Measurements from ENCODE around the gene SLC13A5.

- no peak for TF ChIP-seq SPI1 (IDR thresholded peaks at IDR 0.05; ENCODE audit: borderline replicate concordance, low read depth)
- TF ChIP-seq, protein P1, sequence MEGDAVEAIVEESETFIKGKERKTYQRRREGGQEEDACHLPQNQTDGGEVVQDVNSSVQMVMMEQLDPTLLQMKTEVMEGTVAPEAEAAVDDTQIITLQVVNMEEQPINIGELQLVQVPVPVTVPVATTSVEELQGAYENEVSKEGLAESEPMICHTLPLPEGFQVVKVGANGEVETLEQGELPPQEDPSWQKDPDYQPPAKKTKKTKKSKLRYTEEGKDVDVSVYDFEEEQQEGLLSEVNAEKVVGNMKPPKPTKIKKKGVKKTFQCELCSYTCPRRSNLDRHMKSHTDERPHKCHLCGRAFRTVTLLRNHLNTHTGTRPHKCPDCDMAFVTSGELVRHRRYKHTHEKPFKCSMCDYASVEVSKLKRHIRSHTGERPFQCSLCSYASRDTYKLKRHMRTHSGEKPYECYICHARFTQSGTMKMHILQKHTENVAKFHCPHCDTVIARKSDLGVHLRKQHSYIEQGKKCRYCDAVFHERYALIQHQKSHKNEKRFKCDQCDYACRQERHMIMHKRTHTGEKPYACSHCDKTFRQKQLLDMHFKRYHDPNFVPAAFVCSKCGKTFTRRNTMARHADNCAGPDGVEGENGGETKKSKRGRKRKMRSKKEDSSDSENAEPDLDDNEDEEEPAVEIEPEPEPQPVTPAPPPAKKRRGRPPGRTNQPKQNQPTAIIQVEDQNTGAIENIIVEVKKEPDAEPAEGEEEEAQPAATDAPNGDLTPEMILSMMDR (IDR thresholded peaks at IDR 0.05; ENCODE audit: insufficient read depth, low read length) = no peak
- no peak; the same call in 1 of the 2 replicates for TF ChIP-seq POLR2AphosphoS5 (IDR thresholded peaks at IDR 0.05; ENCODE audit: low read depth)
- no peak for TF ChIP-seq REST (IDR thresholded peaks at IDR 0.05; ENCODE audit: insufficient replicate concordance, low read depth)
Measured at GRCh38 chr17:6641247-6641863, 71.8 kb downstream of the SLC13A5 start.

Measured in HL-60 (cell line).